Activated naive CD4-positive, alpha-beta T cell treated with anti-CD3 and anti-CD28 coated beads for 36 hours (primary cell): ENCODE results near the gene ARID4B. TPM values are rescaled to one million over a fixed set of nuclear protein-coding genes. Genes with fewer than 3 reads are reported as not detected.
A peak's percentile ranks its signal among the peaks of the same experiment; 100 is the strongest.
"Not testable (repeated sequence)": the region's sequence is repeated elsewhere in the genome, so short reads cannot be mapped to it uniquely, and the experiment has no call there.

Experiments
- CTCF ChIA-PET: fragments of 350-600 bp; sonication (Branson Sonifier 250); formaldehyde crosslinking; loops from one replicate; lab custom pipeline; 2021; ENCODE audit warnings: antibody characterized with exemption; lab: Charles Lee
- DNase-seq: peaks from one replicate; pipeline ENCODE4 v3.0.0-alpha.2; 2020
- H3K27ac Mint-ChIP-seq: one replicate; pipeline ENCODE4 v1.8.0; 2021; ENCODE audit warnings: mild to moderate bottlenecking, mixed read lengths
- H3K27me3 Mint-ChIP-seq: one replicate; pipeline ENCODE4 v1.8.0; 2021; ENCODE audit warnings: low read depth, mixed read lengths
- H3K36me3 Mint-ChIP-seq: one replicate; pipeline ENCODE4 v1.8.0; 2021; ENCODE audit warnings: low read depth, mixed read lengths
- H3K4me1 Mint-ChIP-seq: one replicate; pipeline ENCODE4 v1.8.0; 2021; ENCODE audit warnings: low read depth, mixed read lengths
- H3K4me3 Mint-ChIP-seq: one replicate; pipeline ENCODE4 v1.8.0; 2021; ENCODE audit warnings: mild to moderate bottlenecking, moderate library complexity, mixed read lengths
- H3K9me3 Mint-ChIP-seq: one replicate; pipeline ENCODE4 v1.8.0; 2021; ENCODE audit warnings: mixed read lengths
- intact Hi-C: fragments of 100-400 bp; cut with micrococcal nuclease; formaldehyde crosslinking; loops from one replicate; pipeline ENCODE4 v1.15.1; 2023
- total RNA-seq, 2 experiments: library from RNA; stranded (reverse); gene quantifications; one replicate each; pipeline ENCODE4 v1.2.3, GENCODE V29; 2021

The ARID4B gene
- total RNA-seq, 2 experiments from 2014 or later, result 39.9 to 43.8 TPM

- no peak for DNase-seq
- no peaks in the 10 kb centered on the region for H3K9me3 Mint-ChIP-seq
- CTCF ChIA-PET, result interaction anchor here (0.6 to 1.3 kb wide), 5 partner anchors 31 to 156 kb away, joined by 3 to 7 read pairs (median 5); no protein-coding TSS in a partner anchor
- H3K4me3 Mint-ChIP-seq, result no peak overlapping the region
- peaks cover 59% of the 10 kb centered on the region for H3K4me1 Mint-ChIP-seq
- peak overlapping the region; percentile 22 for H3K27ac Mint-ChIP-seq
- no peaks in the 10 kb centered on the region for H3K27me3 Mint-ChIP-seq
- peaks cover 7% of the 10 kb centered on the region for H3K36me3 Mint-ChIP-seq
- intact Hi-C loops, result no loop called here
Observed at GRCh38 chr1:235261243-235261642, 66.7 kb downstream of the ARID4B start.

DNA sequence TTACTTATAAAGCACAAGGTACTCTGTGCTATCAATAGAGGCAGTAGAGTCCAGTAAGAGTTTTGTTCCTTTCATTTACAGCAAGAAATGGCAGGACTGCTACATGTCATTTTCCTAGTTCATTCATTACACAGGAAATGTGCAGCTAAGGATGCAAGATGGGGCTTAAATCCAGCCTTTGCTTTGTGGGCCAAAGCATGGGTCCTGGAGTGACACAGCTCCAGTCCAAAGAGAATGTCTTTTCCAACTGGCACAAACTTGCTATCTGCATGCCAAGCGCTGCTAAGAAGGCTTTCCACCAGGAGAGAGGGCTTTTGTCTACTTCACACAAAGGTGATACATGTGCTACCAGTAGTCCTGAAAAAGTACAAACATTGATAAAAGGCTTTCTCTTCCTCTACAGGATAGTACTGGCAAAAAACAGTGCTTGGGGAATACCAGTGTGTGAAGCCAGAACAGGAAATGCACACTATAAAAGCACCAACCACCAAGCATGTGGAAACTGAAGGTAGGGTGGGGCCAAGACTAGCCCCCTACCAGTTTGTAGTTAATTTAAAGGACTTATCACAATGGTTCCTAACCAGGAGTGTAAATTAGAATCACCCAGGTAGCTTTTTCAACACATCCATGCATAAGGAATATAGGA, 68.7 kb downstream of the ARID4B start:
- H3K27me3 Mint-ChIP-seq, result no peaks in the 10 kb centered on the region
- intact Hi-C loops, result no loop called here
- peak overlapping the region; percentile 19 for H3K27ac Mint-ChIP-seq
- peaks cover 54% of the 10 kb centered on the region for H3K4me1 Mint-ChIP-seq
- CTCF ChIA-PET, result interaction anchor here (0.5 to 4.5 kb wide), 11 partner anchors 8 to 164 kb away, joined by 3 to 27 read pairs (median 3); no protein-coding TSS in a partner anchor
- H3K36me3 Mint-ChIP-seq, result peaks cover 7% of the 10 kb centered on the region
- H3K4me3 Mint-ChIP-seq, result no peak overlapping the region
- no peaks in the 10 kb centered on the region for H3K9me3 Mint-ChIP-seq
- no peak for DNase-seq

DNA sequence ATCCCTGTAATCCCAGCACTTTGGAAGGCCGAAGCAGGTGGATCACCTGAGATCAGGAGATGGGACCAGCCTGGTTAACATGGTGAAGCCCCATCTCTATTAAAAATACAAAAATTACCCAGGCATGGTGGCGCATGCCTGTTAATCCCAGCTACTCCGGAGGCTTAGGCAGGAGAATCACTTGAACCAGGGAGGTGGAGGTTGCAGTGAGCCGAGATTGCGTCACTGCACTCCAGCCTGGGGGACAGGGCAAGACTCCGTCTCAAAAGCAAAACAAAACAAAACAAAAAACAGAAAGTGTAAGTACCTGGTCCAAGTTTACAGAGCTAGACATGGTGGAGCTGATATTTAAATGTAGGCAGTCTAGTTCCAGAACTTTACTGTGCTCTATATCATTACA, 69.9 kb downstream of the ARID4B start:
- CTCF ChIA-PET, result interaction anchor here (0.6 to 4.5 kb wide), 9 partner anchors 9 to 213 kb away, joined by 3 to 27 read pairs (median 3); no protein-coding TSS in a partner anchor
- H3K9me3 Mint-ChIP-seq, intact Hi-C loops, DNase-seq, H3K36me3 Mint-ChIP-seq, H3K4me3 Mint-ChIP-seq, H3K27me3 Mint-ChIP-seq: not testable (repeated sequence)
- H3K4me1 Mint-ChIP-seq, result peaks cover 55% of the 10 kb centered on the region
- peak overlapping the region; percentile 56 for H3K27ac Mint-ChIP-seq

DNA sequence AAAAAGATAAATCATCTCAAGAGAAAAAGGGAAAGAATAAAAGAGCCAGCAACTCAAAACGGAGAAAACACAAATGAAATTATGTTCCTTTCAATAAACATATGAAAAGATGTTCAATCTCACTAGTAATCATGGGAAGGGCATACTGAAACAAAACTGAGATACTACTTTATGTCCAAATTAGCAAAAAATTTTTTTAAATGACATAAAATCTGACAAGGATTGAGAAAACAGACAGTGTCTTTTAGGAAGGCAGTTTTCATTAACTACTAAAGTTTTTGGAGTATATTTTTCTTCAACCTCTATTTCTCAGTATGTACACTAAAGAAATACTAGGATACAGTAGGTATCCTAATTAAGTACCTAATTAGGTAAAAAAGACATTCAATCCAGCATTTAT, 73.3 kb downstream of the ARID4B start:
- CTCF ChIA-PET, result no interaction called here
- H3K27me3 Mint-ChIP-seq, result no peaks in the 10 kb centered on the region
- no peak overlapping the region for H3K4me3 Mint-ChIP-seq
- no peak overlapping the region for H3K27ac Mint-ChIP-seq
- no peak for DNase-seq
- no peaks in the 10 kb centered on the region for H3K9me3 Mint-ChIP-seq
- H3K4me1 Mint-ChIP-seq, result peaks cover 38% of the 10 kb centered on the region
- intact Hi-C loops, result loop anchor here (5.0 kb wide), 2 partner anchors 127 to 152 kb away; partner anchors contain the start of gene TOMM20
- H3K36me3 Mint-ChIP-seq, result peaks cover 8% of the 10 kb centered on the region

- H3K27ac Mint-ChIP-seq, result no peak overlapping the region
- no peak overlapping the region for H3K4me3 Mint-ChIP-seq
- H3K9me3 Mint-ChIP-seq, result no peaks in the 10 kb centered on the region
- no peaks in the 10 kb centered on the region for H3K27me3 Mint-ChIP-seq
- H3K36me3 Mint-ChIP-seq, result peaks cover 7% of the 10 kb centered on the region
- H3K4me1 Mint-ChIP-seq, result peaks cover 30% of the 10 kb centered on the region
- CTCF ChIA-PET, result interaction anchor here (0.6 to 5.9 kb wide), 4 partner anchors 59 to 163 kb away, joined by 3 to 44 read pairs (median 4); no protein-coding TSS in a partner anchor
- intact Hi-C loops, result loop anchor here (1.0 to 5.0 kb wide), 7 partner anchors 21 to 162 kb away; partner anchors contain the start of gene TOMM20
- DNase-seq, result peak; percentile 79
Observed at GRCh38 chr1:235253219-235253962, 74.6 kb downstream of the ARID4B start.

- no peak for DNase-seq
- Mint-ChIP-seq H3K27me3 (no peaks in the 10 kb centered on the region), H3K9me3 (no peaks in the 10 kb centered on the region), H3K36me3 (peaks cover 6% of the 10 kb centered on the region), H3K27ac (no peak overlapping the region), H3K4me3 (no peak overlapping the region), H3K4me1 (peaks cover 28% of the 10 kb centered on the region)
- CTCF ChIA-PET, result interaction anchor here (0.6 to 5.9 kb wide), 2 partner anchors 81 to 166 kb away, joined by 4 to 44 read pairs; no protein-coding TSS in a partner anchor
- intact Hi-C loops, result loop anchor here (5.0 kb wide), 2 partner anchors 123 to 148 kb away; partner anchors contain the start of gene TOMM20
Observed at GRCh38 chr1:235250430-235250829, 77.5 kb downstream of the ARID4B start.

DNA sequence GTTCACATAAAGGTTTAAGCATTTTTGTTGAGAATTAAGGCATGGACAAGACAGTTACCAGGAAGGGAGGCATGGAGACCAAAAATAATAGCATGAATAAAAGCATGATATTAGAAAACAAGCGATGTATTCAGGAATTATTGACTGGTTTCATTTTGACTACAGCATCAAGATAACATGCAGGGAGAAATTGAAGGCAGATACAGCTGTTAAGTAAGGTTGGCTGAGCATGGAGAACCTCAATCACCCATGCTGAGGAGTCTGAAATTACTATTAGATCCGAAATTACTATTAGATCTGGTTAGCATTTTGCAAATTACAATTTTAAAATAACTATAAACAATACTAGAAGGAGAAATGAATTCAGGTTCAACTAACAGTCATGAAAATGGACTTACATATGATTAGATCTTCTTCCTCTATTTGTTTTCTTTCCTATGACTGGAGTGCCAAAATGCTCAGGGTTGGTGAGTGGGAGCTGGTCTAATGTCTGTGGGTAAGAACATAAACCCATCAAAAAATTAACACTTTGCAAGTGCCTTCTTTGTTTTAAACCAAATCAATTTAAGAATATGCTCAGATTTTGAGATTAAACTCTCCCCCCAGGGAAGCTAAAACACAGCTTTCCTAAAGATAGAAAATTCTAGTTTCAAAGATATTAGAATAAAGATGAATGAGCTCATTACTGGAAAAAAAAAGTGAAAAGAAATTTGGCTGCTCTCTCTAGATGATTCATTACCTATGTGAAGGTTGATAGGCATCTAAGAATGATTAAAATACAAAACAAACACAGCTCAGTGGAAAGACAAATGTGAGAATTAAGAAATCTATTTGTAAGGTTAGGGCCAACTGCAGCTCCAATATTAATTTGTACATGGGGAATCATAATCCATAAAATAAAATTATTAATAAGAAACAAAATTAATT, 81.7 kb downstream of the ARID4B start:
- CTCF ChIA-PET, result interaction anchor here (0.6 to 1.7 kb wide), 4 partner anchors 8 to 170 kb away, joined by 3 to 8 read pairs (median 3); no protein-coding TSS in a partner anchor
- Mint-ChIP-seq H3K4me1 (peaks cover 41% of the 10 kb centered on the region), H3K27ac (no peak overlapping the region), H3K36me3 (peaks cover 13% of the 10 kb centered on the region), H3K27me3 (no peaks in the 10 kb centered on the region), H3K9me3 (no peaks in the 10 kb centered on the region), H3K4me3 (no peak overlapping the region)
- DNase-seq, result no peak
- intact Hi-C loops, result no loop called here

- Mint-ChIP-seq H3K27me3 (no peaks in the 10 kb centered on the region), H3K4me3 (no peak overlapping the region), H3K4me1 (peaks cover 50% of the 10 kb centered on the region), H3K9me3 (no peaks in the 10 kb centered on the region), H3K27ac (no peak overlapping the region), H3K36me3 (peaks cover 15% of the 10 kb centered on the region)
- intact Hi-C loops, result no loop called here
- no peak for DNase-seq
- CTCF ChIA-PET, result interaction anchor here (3.6 kb wide), 1 partner anchor 172 kb away, joined by 13 read pairs; no protein-coding TSS in a partner anchor
Observed at GRCh38 chr1:235244974-235245592, 82.9 kb downstream of the ARID4B start.

DNA sequence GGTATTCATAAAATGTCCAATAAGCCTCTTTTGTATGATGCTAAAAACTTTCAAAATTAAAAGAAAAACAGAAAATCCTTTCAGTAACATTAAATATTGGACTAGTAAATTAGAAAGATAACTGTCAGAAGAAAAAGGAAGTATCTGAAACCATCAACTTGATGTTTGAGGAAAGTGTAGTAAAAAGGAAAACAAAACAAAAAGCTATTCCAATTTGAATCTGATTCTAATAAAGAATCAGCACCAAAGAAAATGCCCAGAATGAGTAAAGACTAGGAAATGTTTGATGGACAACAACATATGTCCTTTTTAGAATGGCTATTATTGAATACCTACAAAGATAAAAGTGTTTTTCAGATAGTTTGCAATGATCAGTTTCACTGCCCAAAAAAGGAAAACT, 87.0 kb downstream of the ARID4B start:
- no peaks in the 10 kb centered on the region for H3K9me3 Mint-ChIP-seq
- DNase-seq, result no peak
- H3K36me3 Mint-ChIP-seq, result peaks cover 20% of the 10 kb centered on the region
- peaks cover 38% of the 10 kb centered on the region for H3K4me1 Mint-ChIP-seq
- CTCF ChIA-PET, result interaction anchor here (0.6 to 3.6 kb wide), 5 partner anchors 35 to 176 kb away, joined by 3 to 14 read pairs (median 5); no protein-coding TSS in a partner anchor
- H3K4me3 Mint-ChIP-seq, result no peak overlapping the region
- no peaks in the 10 kb centered on the region for H3K27me3 Mint-ChIP-seq
- intact Hi-C loops, result no loop called here
- peak overlapping the region; percentile 44 for H3K27ac Mint-ChIP-seq

DNA sequence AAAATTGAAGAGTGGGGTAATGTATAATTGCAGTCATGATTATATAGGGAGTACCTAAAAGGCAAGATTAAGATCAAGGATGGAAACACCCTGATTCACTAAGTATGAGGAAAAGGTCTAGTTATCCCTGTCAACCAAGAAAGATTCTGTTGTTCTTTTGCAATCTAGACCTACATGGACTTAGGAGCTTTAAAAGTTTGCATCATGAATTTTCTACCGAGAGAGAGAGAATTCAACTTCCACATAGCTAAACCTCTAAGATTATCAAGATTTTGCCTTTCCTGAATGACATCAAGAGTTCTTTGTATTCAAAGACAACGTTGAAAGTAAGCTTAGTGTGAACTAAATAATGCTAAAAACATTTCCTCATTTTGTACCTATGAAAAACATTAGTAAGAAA, 88.1 kb downstream of the ARID4B start:
- peaks cover 19% of the 10 kb centered on the region for H3K36me3 Mint-ChIP-seq
- H3K27ac Mint-ChIP-seq, result no peak overlapping the region
- intact Hi-C loops, result no loop called here
- CTCF ChIA-PET, result interaction anchor here (0.8 to 3.0 kb wide), 4 partner anchors 36 to 176 kb away, joined by 3 to 14 read pairs (median 4); no protein-coding TSS in a partner anchor
- DNase-seq, result no peak
- peaks cover 30% of the 10 kb centered on the region for H3K4me1 Mint-ChIP-seq
- no peaks in the 10 kb centered on the region for H3K27me3 Mint-ChIP-seq
- no peaks in the 10 kb centered on the region for H3K9me3 Mint-ChIP-seq
- H3K4me3 Mint-ChIP-seq, result no peak overlapping the region

DNA sequence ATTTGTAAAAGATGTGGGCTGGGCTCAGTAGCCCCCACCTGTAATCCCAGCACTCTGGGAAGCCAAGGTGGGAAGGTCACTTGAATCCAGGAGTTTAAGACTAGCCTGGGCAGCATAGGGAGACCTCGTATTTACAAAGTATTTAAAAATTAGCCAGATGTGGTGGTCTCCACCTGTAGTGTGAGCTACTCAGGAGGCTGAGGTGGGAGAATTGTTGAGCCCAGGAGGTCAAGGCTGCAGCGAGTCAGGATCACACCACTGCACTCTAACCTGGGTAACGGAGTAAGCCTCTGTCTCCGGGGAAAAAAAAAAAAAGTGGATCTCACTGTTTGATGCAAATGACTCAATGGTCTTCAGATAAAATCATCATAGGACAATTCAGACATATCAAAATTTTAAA, 89.4 kb downstream of the ARID4B start:
- intact Hi-C loops, result no loop called here
- Mint-ChIP-seq H3K4me3 (no peak overlapping the region), H3K9me3 (no peaks in the 10 kb centered on the region), H3K4me1 (peaks cover 22% of the 10 kb centered on the region), H3K36me3 (peaks cover 14% of the 10 kb centered on the region), H3K27me3 (no peaks in the 10 kb centered on the region), H3K27ac (no peak overlapping the region)
- no peak for DNase-seq
- CTCF ChIA-PET, result interaction anchor here (0.7 to 3.0 kb wide), 2 partner anchors 8 to 178 kb away, joined by 3 to 14 read pairs; no protein-coding TSS in a partner anchor
